Suprapubic skin (tissue), 4 donors: Measurements from ENCODE around the gene LILRA5.

ENCODE experiments used
- EP300 ChIP-seq: sonication (generic); formaldehyde crosslinking; IDR thresholded peaks from one replicate; pipeline ENCODE4 v1.6.1; 2017; ENCODE audit warnings: antibody characterized with exemption
- POLR2A ChIP-seq, 2 donors: fragments of 450-650 bp; IDR thresholded peaks; one replicate each; pipeline ENCODE4 v1.6.1; 2017; ENCODE audit warnings: antibody characterized with exemption in 2 of 2, mild to moderate bottlenecking in 2 of 2, moderate library complexity in 2 of 2
- POLR2AphosphoS5 ChIP-seq, 3 donors: sonication (generic); formaldehyde crosslinking; IDR thresholded peaks; one replicate each; pipeline ENCODE4 v1.6.1; 2017; ENCODE audit warnings: antibody characterized with exemption in 3 of 3
- TF ChIP-seq, protein P1 (sequence below), 2 donors: fragments of 200-600 bp in 1 of 2; fragments of 450-650 bp in 1 of 2; sonication (generic) in 1 of 2; IDR thresholded peaks; one replicate each; pipeline ENCODE4 v1.5.1; 2016 to 2019; ENCODE audit warnings: antibody characterized with exemption in 2 of 2, mild to moderate bottlenecking in 1 of 2, moderate library complexity in 1 of 2

- TF ChIP-seq POLR2AphosphoS5 (IDR thresholded peaks at IDR 0.05) (no peak), POLR2A (IDR thresholded peaks at IDR 0.05) (no peak), EP300 (no peak)
- TF ChIP-seq, protein P1, sequence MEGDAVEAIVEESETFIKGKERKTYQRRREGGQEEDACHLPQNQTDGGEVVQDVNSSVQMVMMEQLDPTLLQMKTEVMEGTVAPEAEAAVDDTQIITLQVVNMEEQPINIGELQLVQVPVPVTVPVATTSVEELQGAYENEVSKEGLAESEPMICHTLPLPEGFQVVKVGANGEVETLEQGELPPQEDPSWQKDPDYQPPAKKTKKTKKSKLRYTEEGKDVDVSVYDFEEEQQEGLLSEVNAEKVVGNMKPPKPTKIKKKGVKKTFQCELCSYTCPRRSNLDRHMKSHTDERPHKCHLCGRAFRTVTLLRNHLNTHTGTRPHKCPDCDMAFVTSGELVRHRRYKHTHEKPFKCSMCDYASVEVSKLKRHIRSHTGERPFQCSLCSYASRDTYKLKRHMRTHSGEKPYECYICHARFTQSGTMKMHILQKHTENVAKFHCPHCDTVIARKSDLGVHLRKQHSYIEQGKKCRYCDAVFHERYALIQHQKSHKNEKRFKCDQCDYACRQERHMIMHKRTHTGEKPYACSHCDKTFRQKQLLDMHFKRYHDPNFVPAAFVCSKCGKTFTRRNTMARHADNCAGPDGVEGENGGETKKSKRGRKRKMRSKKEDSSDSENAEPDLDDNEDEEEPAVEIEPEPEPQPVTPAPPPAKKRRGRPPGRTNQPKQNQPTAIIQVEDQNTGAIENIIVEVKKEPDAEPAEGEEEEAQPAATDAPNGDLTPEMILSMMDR (IDR thresholded peaks at IDR 0.05), result no peak
Observed at GRCh38 chr19:54299126-54299498, 13.9 kb downstream of the LILRA5 start.
